Neural progenitor cell (in vitro differentiated cells): ENCODE results near the gene GHR.

Source experiments
- EZH2phosphoT487 ChIP-seq: fragments of 200-600 bp; sonication (generic); IDR thresholded peaks from 2 replicates; pipeline ENCODE4 v1.6.1; 2017; ENCODE audit warnings: antibody characterized with exemption
- TF ChIP-seq, protein P1 (sequence below): fragments of 200-600 bp; sonication (generic); IDR thresholded peaks from 2 replicates; pipeline ENCODE4 v1.5.1; 2017; ENCODE audit warnings: antibody characterized with exemption, mild to moderate bottlenecking

DNA sequence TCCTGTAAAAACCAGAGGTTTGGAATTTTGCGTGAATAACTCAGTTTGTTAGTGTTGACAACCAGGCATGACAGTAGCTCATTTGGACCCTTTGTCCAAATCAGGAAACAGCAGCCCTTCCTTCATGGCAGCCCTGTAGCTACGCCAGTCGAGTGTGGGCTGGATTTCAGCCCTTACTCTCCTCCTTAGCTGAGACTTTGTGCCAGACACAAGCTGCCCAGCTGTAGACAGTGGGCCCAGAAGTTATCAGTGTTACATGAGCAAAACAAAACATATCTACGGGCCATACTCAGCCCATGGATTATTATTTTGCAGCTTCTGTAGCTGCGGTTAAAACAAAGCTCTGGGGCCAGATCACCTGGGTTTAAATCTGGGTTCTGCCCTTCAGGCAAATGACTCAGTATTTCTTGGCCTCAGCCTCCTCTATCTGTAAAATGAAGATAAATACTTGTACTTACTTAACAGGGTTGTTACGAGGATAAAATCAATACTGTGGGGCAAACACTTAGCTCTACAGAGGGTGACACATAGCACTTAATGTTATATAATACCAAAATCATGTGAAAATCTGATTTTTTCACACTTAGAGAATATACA lies 76.9 kb downstream of the GHR start:
- TF ChIP-seq, protein P1, sequence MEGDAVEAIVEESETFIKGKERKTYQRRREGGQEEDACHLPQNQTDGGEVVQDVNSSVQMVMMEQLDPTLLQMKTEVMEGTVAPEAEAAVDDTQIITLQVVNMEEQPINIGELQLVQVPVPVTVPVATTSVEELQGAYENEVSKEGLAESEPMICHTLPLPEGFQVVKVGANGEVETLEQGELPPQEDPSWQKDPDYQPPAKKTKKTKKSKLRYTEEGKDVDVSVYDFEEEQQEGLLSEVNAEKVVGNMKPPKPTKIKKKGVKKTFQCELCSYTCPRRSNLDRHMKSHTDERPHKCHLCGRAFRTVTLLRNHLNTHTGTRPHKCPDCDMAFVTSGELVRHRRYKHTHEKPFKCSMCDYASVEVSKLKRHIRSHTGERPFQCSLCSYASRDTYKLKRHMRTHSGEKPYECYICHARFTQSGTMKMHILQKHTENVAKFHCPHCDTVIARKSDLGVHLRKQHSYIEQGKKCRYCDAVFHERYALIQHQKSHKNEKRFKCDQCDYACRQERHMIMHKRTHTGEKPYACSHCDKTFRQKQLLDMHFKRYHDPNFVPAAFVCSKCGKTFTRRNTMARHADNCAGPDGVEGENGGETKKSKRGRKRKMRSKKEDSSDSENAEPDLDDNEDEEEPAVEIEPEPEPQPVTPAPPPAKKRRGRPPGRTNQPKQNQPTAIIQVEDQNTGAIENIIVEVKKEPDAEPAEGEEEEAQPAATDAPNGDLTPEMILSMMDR, result no peak
- TF ChIP-seq EZH2phosphoT487, result no peak
